Measurements from ENCODE around the gene ANKS1B. TPM values are rescaled to one million over a fixed set of nuclear protein-coding genes. Genes with fewer than 3 reads are reported as not detected.
"Not testable (repeated sequence)": the region's sequence is repeated elsewhere in the genome, so short reads cannot be mapped to it uniquely, and the experiment has no call there.

Gene ANKS1B
- total and polyA plus RNA-seq, 4 experiments from 2014 or later, result 0.28 to 0.55 TPM; not detected in 2

- H3K27me3 ChIP-seq (ENCODE audit: insufficient read depth, low read length), result peaks cover 9% of the 10 kb centered on the region
- H3K4me3 Mint-ChIP-seq, result no peak overlapping the region
- H3K27ac Mint-ChIP-seq, result no peak overlapping the region
- H3K27ac ChIP-seq (ENCODE audit: low read depth, low read length), result no peak overlapping the region
- intact Hi-C loops (cut with micrococcal nuclease), result loop anchor here (10.0 kb wide), 1 partner anchor 1700 kb away; no protein-coding TSS in a partner anchor
- no peaks in the 10 kb centered on the region for H3K4me1 Mint-ChIP-seq
- H3K9me3 ChIP-seq (ENCODE audit: control insufficient read depth in 1 of 2, low read length in 2 of 2), result no peaks in the 10 kb centered on the region
- H3K36me3 Mint-ChIP-seq, result no peaks in the 10 kb centered on the region
- CTCF ChIA-PET (ENCODE audit: partially characterized antibody), result interaction anchor here (1.1 to 3.2 kb wide), 3 partner anchors 9 to 12 kb away, joined by 4 to 27 read pairs (median 4); no protein-coding TSS in a partner anchor
- no peak overlapping the region for H3K4me3 ChIP-seq (ENCODE audit: low read length in 2 of 2)
- POLR2A ChIA-PET (ENCODE audit: partially characterized antibody), result no interaction called here
- no peaks in the 10 kb centered on the region for H3K4me1 ChIP-seq (ENCODE audit: insufficient read depth, low read length)
- peaks cover 1 to 8% of the 10 kb centered on the region in 2 donors for H3K27me3 Mint-ChIP-seq
- H3K36me3 ChIP-seq (ENCODE audit: insufficient read depth, low read length), result no peaks in the 10 kb centered on the region
- no peak for DNase-seq
- peaks cover 3 to 21% (median 6%) of the 10 kb centered on the region in 8 donors for H3K9me3 Mint-ChIP-seq
These were observed 939.6 kb downstream of the ANKS1B start for GRCh38 chr12:99045158-99045557.

- no peak overlapping the region for H3K4me3 ChIP-seq (ENCODE audit: low read length in 2 of 2)
- peaks cover 0 to 21% (median 5%) of the 10 kb centered on the region in 8 donors for H3K9me3 Mint-ChIP-seq
- peaks cover 0 to 8% of the 10 kb centered on the region in 2 donors for H3K27me3 Mint-ChIP-seq
- H3K36me3 Mint-ChIP-seq, result no peaks in the 10 kb centered on the region
- peaks cover 9% of the 10 kb centered on the region for H3K27me3 ChIP-seq (ENCODE audit: insufficient read depth, low read length)
- H3K36me3 ChIP-seq (ENCODE audit: insufficient read depth, low read length), result no peaks in the 10 kb centered on the region
- DNase-seq, result peak in 4 of 5 donors; percentile 8 to 19 (median 13)
- no peaks in the 10 kb centered on the region for H3K4me1 Mint-ChIP-seq
- no peak overlapping the region for H3K27ac ChIP-seq (ENCODE audit: low read depth, low read length)
- H3K4me3 Mint-ChIP-seq, result no peak overlapping the region
- no peaks in the 10 kb centered on the region for H3K4me1 ChIP-seq (ENCODE audit: insufficient read depth, low read length)
- intact Hi-C loops (cut with micrococcal nuclease), result loop anchor here (10.0 kb wide), 1 partner anchor 1701 kb away; no protein-coding TSS in a partner anchor
- H3K27ac Mint-ChIP-seq, result no peak overlapping the region
- ChIA-PET CTCF (ENCODE audit: partially characterized antibody) (interaction anchor here (0.8 to 3.2 kb wide), 12 partner anchors 9 to 616 kb away, joined by 3 to 27 read pairs (median 4); no protein-coding TSS in a partner anchor), POLR2A (ENCODE audit: partially characterized antibody) (no interaction called here)
- H3K9me3 ChIP-seq (ENCODE audit: control insufficient read depth in 1 of 2, low read length in 2 of 2), result no peaks in the 10 kb centered on the region
These were observed 941.3 kb downstream of the ANKS1B start for GRCh38 chr12:99043319-99043914.

- no peak overlapping the region for H3K27ac ChIP-seq (ENCODE audit: low read depth, low read length)
- no peaks in the 10 kb centered on the region for H3K36me3 Mint-ChIP-seq
- H3K9me3 Mint-ChIP-seq, result peaks cover 0 to 9% (median 3%) of the 10 kb centered on the region in 8 donors
- intact Hi-C loops (cut with micrococcal nuclease), result loop anchor here (10.0 kb wide), 1 partner anchor 1703 kb away; no protein-coding TSS in a partner anchor
- no peaks in the 10 kb centered on the region for H3K4me1 ChIP-seq (ENCODE audit: insufficient read depth, low read length)
- peaks cover 0 to 8% of the 10 kb centered on the region in 2 donors for H3K27me3 Mint-ChIP-seq
- H3K4me3 ChIP-seq (ENCODE audit: low read length in 2 of 2), result no peak overlapping the region
- no peak overlapping the region for H3K27ac Mint-ChIP-seq
- ChIA-PET CTCF (ENCODE audit: partially characterized antibody) (interaction anchor here (1.3 to 3.2 kb wide), 5 partner anchors 8 to 59 kb away, joined by 3 to 27 read pairs (median 6); no protein-coding TSS in a partner anchor), POLR2A (ENCODE audit: partially characterized antibody) (no interaction called here)
- H3K4me1 Mint-ChIP-seq, result no peaks in the 10 kb centered on the region
- no peak for DNase-seq
- peaks cover 9% of the 10 kb centered on the region for H3K27me3 ChIP-seq (ENCODE audit: insufficient read depth, low read length)
- no peak overlapping the region for H3K4me3 Mint-ChIP-seq
- H3K9me3 ChIP-seq (ENCODE audit: control insufficient read depth in 1 of 2, low read length in 2 of 2), result no peaks in the 10 kb centered on the region
- no peaks in the 10 kb centered on the region for H3K36me3 ChIP-seq (ENCODE audit: insufficient read depth, low read length)
These were observed 942.5 kb downstream of the ANKS1B start for GRCh38 chr12:99042226-99042625.

- no peak for DNase-seq
- Histone ChIP-seq H3K36me3 (ENCODE audit: insufficient read depth, low read length) (no peaks in the 10 kb centered on the region), H3K4me1 (ENCODE audit: insufficient read depth, low read length) (no peaks in the 10 kb centered on the region), H3K27me3 (ENCODE audit: insufficient read depth, low read length) (peaks cover 9% of the 10 kb centered on the region), H3K4me3 (ENCODE audit: low read length in 2 of 2) (no peak overlapping the region), H3K27ac (ENCODE audit: low read depth, low read length) (no peak overlapping the region), H3K9me3 (ENCODE audit: control insufficient read depth in 1 of 2, low read length in 2 of 2) (no peaks in the 10 kb centered on the region)
- Mint-ChIP-seq H3K27me3 (peaks cover 2 to 8% of the 10 kb centered on the region in 2 donors), H3K36me3 (no peaks in the 10 kb centered on the region), H3K9me3 (no peaks in the 10 kb centered on the region), H3K4me1 (no peaks in the 10 kb centered on the region), H3K27ac (no peak overlapping the region), H3K4me3 (no peak overlapping the region)
- ChIA-PET CTCF (ENCODE audit: partially characterized antibody) (interaction anchor here (1.0 kb wide), 1 partner anchor 8 kb away, joined by 3 read pairs; no protein-coding TSS in a partner anchor), POLR2A (ENCODE audit: partially characterized antibody) (no interaction called here)
- intact Hi-C loops (cut with micrococcal nuclease), result loop anchor here (10.0 kb wide), 1 partner anchor 1705 kb away; no protein-coding TSS in a partner anchor
These were observed 945.2 kb downstream of the ANKS1B start for GRCh38 chr12:99039367-99040120.

GRCh38 chr12:99036566-99036965 is 948.2 kb downstream of the ANKS1B start:
- Mint-ChIP-seq H3K27ac (no peak overlapping the region), H3K9me3 (peaks cover 0 to 4% (median 0%) of the 10 kb centered on the region in 8 donors), H3K27me3 (peaks cover 0 to 3% of the 10 kb centered on the region in 2 donors), H3K4me1 (no peaks in the 10 kb centered on the region), H3K4me3 (no peak overlapping the region), H3K36me3 (no peaks in the 10 kb centered on the region)
- CTCF ChIA-PET (ENCODE audit: partially characterized antibody), result no interaction called here
- intact Hi-C loops (cut with micrococcal nuclease), result no loop called here
- Histone ChIP-seq H3K36me3 (ENCODE audit: insufficient read depth, low read length) (no peaks in the 10 kb centered on the region), H3K27me3 (ENCODE audit: insufficient read depth, low read length) (no peaks in the 10 kb centered on the region), H3K4me3 (ENCODE audit: low read length in 2 of 2) (no peak overlapping the region), H3K4me1 (ENCODE audit: insufficient read depth, low read length) (no peaks in the 10 kb centered on the region), H3K9me3 (ENCODE audit: control insufficient read depth in 1 of 2, low read length in 2 of 2) (no peaks in the 10 kb centered on the region), H3K27ac (ENCODE audit: low read depth, low read length) (no peak overlapping the region)
- POLR2A ChIA-PET (ENCODE audit: partially characterized antibody), result no interaction called here
- DNase-seq, result no peak

- Histone ChIP-seq H3K27ac (ENCODE audit: low read depth, low read length) (no peak overlapping the region), H3K27me3 (ENCODE audit: insufficient read depth, low read length) (no peaks in the 10 kb centered on the region), H3K9me3 (ENCODE audit: control insufficient read depth in 1 of 2, low read length in 2 of 2) (no peaks in the 10 kb centered on the region), H3K36me3 (ENCODE audit: insufficient read depth, low read length) (no peaks in the 10 kb centered on the region), H3K4me3 (ENCODE audit: low read length in 2 of 2) (no peak overlapping the region), H3K4me1 (ENCODE audit: insufficient read depth, low read length) (no peaks in the 10 kb centered on the region)
- Mint-ChIP-seq H3K27me3 (peaks cover 0 to 3% of the 10 kb centered on the region in 2 donors), H3K27ac (no peak overlapping the region), H3K4me3 (no peak overlapping the region), H3K9me3 (peaks cover 0 to 4% (median 0%) of the 10 kb centered on the region in 8 donors), H3K4me1 (no peaks in the 10 kb centered on the region), H3K36me3 (no peaks in the 10 kb centered on the region)
- ChIA-PET CTCF (ENCODE audit: partially characterized antibody) (no interaction called here), POLR2A (ENCODE audit: partially characterized antibody) (no interaction called here)
- DNase-seq, result no peak
- intact Hi-C loops (cut with micrococcal nuclease), result no loop called here
These were observed 948.9 kb downstream of the ANKS1B start for GRCh38 chr12:99035803-99036202.

GRCh38 chr12:99034201-99034600 is 950.5 kb downstream of the ANKS1B start:
- H3K27me3 Mint-ChIP-seq; H3K27me3 ChIP-seq (ENCODE audit: insufficient read depth, low read length); H3K4me1 ChIP-seq (ENCODE audit: insufficient read depth, low read length); H3K4me3 ChIP-seq (ENCODE audit: low read length in 2 of 2); H3K9me3 Mint-ChIP-seq; POLR2A ChIA-PET (ENCODE audit: partially characterized antibody); H3K36me3 Mint-ChIP-seq; H3K4me3 Mint-ChIP-seq; H3K4me1 Mint-ChIP-seq; intact Hi-C loops (cut with micrococcal nuclease); DNase-seq; H3K9me3 ChIP-seq (ENCODE audit: control insufficient read depth in 1 of 2, low read length in 2 of 2); H3K36me3 ChIP-seq (ENCODE audit: insufficient read depth, low read length); H3K27ac Mint-ChIP-seq; H3K27ac ChIP-seq (ENCODE audit: low read depth, low read length): not testable (repeated sequence)
- CTCF ChIA-PET (ENCODE audit: partially characterized antibody), result interaction anchor here (1.4 kb wide), 2 partner anchors 9 to 11 kb away, joined by 4 to 6 read pairs; no protein-coding TSS in a partner anchor

All from CD4-positive, alpha-beta memory T cell (primary cell).